ENCODE measurements around the gene GNAT1. TPM values are rescaled to one million over a fixed set of nuclear protein-coding genes. Genes with fewer than 3 reads are reported as not detected.

The GNAT1 gene
- 1 to 10 TPM in 1 of 4 donors, not detected in 3; 1.3 TPM for total RNA-seq

DNA sequence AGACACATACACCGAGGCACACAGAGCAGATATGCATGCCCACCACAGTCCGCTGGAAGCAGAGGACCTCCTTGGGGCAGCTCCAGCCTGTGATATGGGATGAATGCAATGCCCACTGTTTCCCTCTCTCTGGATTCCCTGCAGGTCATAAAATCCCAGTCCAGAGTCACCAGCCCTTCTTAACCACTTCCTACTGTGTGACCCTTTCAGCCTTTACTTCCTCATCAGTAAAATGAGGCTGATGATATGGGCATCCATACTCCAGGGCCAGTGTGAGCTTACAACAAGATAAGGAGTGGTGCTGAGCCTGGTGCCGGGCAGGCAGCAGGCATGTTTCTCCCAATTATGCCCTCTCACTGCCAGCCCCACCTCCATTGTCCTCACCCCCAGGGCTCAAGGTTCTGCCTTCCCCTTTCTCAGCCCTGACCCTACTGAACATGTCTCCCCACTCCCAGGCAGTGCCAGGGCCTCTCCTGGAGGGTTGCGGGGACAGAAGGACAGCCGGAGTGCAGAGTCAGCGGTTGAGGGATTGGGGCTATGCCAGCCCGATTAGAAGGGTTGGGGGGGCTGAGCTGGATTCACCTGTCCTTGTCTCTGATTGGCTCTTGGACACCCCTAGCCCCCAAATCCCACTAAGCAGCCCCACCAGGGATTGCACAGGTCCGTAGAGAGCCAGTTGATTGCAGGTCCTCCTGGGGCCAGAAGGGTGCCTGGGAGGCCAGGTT lies at the start of gene GNAT1:
Gene GNAT1, plus strand, starts transcription at position 675 of the 725 bp plus-strand sequence. CDS start 116 bp downstream, outside the sequence.
- ATAC-seq (ENCODE audit: low FRiP score), result no peak
- TF ChIP-seq, protein P1, sequence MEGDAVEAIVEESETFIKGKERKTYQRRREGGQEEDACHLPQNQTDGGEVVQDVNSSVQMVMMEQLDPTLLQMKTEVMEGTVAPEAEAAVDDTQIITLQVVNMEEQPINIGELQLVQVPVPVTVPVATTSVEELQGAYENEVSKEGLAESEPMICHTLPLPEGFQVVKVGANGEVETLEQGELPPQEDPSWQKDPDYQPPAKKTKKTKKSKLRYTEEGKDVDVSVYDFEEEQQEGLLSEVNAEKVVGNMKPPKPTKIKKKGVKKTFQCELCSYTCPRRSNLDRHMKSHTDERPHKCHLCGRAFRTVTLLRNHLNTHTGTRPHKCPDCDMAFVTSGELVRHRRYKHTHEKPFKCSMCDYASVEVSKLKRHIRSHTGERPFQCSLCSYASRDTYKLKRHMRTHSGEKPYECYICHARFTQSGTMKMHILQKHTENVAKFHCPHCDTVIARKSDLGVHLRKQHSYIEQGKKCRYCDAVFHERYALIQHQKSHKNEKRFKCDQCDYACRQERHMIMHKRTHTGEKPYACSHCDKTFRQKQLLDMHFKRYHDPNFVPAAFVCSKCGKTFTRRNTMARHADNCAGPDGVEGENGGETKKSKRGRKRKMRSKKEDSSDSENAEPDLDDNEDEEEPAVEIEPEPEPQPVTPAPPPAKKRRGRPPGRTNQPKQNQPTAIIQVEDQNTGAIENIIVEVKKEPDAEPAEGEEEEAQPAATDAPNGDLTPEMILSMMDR (IDR thresholded peaks at IDR 0.05), result no peak
- DNase-seq (ENCODE audit: low spot score), result no peak

DNA sequence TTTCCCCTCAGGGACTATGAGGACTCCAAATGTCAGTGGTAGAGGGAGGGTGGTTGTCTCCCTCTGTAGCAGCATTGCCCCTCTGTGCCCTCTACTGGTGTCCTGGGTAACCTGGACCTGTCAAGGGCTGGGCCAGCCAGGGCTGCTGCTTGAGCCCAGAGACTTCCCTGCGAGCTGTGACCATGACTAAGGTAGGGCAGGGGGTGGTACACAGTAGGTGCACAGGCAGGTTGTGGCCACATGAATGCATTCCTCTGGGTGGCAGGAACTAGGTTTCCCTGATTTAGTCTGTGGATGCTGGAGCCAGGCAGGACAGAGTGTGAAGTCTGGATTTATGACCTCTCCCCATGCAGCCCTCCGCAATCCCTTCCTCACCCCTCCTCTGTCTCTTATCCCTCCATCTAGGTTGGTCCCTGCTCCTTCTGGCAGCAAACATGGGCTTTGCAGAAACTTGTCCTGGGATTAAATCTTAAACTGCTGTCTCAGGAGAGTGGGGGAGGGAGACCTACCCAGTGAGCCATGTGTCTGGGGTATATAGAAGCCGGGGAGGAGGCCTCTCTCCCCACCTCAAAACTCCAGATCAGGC lies 45.0 kb upstream of the GNAT1 start:
- DNase-seq (ENCODE audit: low spot score), result no peak
- no peak for ATAC-seq (ENCODE audit: low FRiP score)
- TF ChIP-seq, protein P1 (IDR thresholded peaks at IDR 0.05), result no peak

DNA sequence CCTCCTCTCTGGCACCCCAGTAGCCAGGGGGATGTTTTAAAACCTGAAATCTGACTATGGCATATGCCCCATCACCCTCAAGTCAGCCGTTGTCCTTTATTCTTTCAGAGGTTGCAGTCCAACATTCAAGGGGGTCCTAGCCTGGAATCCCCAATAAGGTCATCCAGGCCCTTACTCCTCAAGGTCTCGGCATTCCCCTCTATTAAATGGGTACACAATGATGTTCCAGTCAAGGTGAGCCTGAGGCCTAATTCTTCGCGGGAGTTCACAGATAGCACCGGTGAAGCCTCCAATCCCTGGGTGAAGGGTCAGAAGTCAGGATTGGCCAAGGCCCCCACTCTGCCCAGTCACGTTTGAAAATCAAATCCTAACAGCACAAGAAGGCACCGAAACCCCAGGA lies 44.4 kb upstream of the GNAT1 start:
- TF ChIP-seq, protein P1 (IDR thresholded peaks at IDR 0.05), result no peak
- DNase-seq (ENCODE audit: low spot score) (no peak), ATAC-seq (ENCODE audit: low FRiP score) (no peak)

DNA sequence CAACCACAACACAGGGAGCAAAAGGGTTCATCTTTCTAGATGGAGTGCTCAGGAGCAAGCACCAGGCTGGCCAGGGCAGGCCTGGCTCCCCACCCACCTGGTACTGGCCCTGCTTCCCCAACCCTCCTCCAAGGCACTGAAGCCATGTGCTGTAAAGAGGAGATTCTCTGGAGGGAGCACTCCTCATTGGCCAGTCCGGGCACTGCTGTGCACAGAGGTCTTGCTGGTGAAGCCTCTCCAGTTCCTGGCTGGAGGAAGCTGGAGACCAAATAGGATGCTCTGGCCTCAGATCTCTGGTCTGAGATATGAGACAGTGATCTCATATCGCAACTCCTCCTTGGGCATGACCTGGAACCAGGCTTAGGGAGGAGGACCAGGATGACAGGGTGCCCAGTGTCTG lies 44.0 kb upstream of the GNAT1 start:
- TF ChIP-seq, protein P1 (IDR thresholded peaks at IDR 0.05), result no peak
- DNase-seq (ENCODE audit: low spot score) (no peak), ATAC-seq (ENCODE audit: low FRiP score) (no peak)

DNA sequence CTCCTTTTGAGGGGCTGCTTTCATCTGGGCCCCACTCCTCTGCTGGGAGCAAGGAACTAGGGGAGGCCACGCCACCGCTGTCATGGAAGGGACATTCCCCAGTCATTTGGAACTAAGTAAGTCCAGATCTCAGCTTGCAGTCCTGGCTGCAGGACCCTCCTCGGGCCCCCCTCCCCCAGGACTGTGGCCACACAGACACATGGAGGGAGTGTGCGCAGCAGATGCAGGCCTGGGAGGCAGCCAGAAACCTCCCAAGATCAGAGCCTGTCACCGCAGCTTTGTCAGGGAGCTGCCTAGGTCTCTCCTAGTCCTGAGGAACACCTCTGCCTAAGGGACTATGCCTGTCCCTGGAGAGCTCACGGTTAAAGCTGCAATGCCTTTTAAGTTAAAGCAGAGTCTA lies 43.5 kb upstream of the GNAT1 start:
- ATAC-seq (ENCODE audit: low FRiP score), result no peak
- no peak for DNase-seq (ENCODE audit: low spot score)
- TF ChIP-seq, protein P1 (IDR thresholded peaks at IDR 0.05), result no peak

DNA sequence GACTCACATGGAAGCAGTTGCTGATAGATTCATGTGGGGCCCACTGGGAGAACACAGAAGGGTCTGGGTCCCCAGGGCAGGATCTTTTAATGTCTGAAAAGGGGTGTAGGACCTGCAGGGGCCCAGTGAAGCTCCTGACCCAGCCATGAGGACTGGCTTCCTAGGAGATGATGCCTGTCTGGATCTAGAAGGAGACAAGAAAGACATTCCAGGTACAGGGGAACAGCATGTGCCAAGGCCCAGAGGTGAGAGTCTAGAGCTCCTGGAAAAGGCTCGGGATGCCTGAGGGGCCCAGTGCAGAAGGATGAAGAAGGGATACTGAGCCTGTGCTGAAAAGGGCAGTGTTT lies 41.0 kb upstream of the GNAT1 start:
- TF ChIP-seq, protein P1 (IDR thresholded peaks at IDR 0.05), result no peak
- DNase-seq (ENCODE audit: low spot score) (no peak), ATAC-seq (ENCODE audit: low FRiP score) (no peak)
